T-helper 2 cell treated with Interferon-gamma antibody and Interleukin-4, amounts not matched to agents 100 ng/mL and 5 ng/mL, for 36 hours (primary cell): Measurements from ENCODE around the gene ZC3H13. TPM values are rescaled to one million over a fixed set of nuclear protein-coding genes. Genes with fewer than 3 reads are reported as not detected.

ENCODE experiments used
- total RNA-seq: library from RNA; stranded (reverse); gene quantifications from 2 replicates; pipeline ENCODE4 v1.2.3, GENCODE V29; 2022

Gene ZC3H13
- total RNA-seq, 1 donor from 2014 or later: 42.3 TPM

Other genes starting within 250 kb of the ZC3H13 start
- 0.14 TPM in 2 replicates for gene SIAH3, start 201.0 kb downstream of the ZC3H13 start, total RNA-seq
- gene CPB2, start 52.3 kb upstream of the ZC3H13 start, total RNA-seq: not detected in 2 replicates
- 1,131 and 1,165 TPM in 2 replicates for gene LCP1, start 129.4 kb upstream of the ZC3H13 start, total RNA-seq
- gene LRRC63, start 159.2 kb upstream of the ZC3H13 start, total RNA-seq: 1.1 and 1.2 TPM in 2 replicates